HG02970 (cell line): ENCODE data around the gene ACTR5.
"Not testable (repeated sequence)": the region's sequence is repeated elsewhere in the genome, so short reads cannot be mapped to it uniquely, and the experiment has no call there.

Experiments used
- ATAC-seq: cut with Tn5 transposase; IDR thresholded peaks from one replicate; pipeline ENCODE4 v1.9.1; 2021; ENCODE audit warnings: mild to moderate bottlenecking, moderate library complexity, moderate number of reproducible peaks; ENCODE audit not compliant: unreplicated experiment, low FRiP score

ACTR5 gene

GRCh38 chr20:38762174-38762573 is 13.9 kb downstream of the ACTR5 start:
- no peak for ATAC-seq

GRCh38 chr20:38763616-38764015 is 15.4 kb downstream of the ACTR5 start:
- ATAC-seq, result no peak

DNA sequence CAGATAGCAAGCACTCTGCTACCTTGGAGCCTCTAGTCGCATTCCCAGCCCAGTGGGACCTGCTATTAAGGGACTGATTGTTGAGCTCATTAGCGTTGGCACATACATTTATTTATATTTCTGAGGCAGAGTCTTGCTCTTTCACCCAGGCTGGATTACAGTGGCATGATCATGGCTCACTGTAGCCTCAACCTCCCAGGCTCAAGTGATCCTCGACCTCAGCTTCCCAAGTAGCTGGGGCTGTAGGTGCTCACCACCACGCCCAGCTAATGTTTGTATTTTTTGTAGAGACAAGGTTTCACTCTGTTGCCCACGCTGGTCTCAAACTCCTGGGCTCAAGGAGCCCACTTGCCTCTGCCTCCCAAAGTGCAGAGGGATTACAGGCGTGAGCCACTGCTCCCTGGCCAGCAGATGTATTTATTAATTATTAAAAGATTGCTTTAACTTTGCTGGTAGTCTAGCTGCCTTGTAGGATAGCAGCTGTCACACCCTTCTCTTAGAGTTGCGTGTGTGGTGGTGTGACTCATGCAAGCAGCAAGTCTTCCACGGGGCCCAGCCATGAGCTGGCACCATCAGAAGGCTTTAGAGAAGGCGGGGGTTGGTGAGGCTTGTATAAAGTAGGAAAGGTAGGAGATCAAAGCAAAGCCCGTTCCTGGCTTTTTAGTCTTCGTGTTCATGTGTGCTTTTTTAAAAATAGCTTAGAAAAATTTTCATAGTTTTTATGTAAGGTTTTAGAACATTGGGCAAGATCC is 16.5 kb downstream of the ACTR5 start:
- no peak for ATAC-seq

DNA sequence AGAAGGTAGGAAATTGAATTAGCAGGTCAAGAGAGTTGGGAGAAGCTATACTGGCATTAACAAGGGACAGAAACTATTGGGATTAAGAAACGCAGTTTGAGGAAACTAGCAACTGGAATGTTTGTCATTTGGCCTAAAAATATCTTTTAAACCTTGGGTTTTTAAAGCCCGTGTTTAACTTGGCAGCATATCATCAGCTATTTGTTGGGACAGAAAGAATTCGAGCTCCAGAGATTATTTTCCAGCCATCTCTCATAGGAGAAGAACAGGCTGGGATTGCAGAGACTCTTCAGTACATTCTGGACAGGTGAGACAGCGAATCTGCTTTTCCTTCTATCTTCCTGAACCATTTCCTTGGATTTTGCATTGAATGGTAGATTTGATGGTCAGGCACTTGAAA is 17.8 kb downstream of the ACTR5 start:
- no peak for ATAC-seq

DNA sequence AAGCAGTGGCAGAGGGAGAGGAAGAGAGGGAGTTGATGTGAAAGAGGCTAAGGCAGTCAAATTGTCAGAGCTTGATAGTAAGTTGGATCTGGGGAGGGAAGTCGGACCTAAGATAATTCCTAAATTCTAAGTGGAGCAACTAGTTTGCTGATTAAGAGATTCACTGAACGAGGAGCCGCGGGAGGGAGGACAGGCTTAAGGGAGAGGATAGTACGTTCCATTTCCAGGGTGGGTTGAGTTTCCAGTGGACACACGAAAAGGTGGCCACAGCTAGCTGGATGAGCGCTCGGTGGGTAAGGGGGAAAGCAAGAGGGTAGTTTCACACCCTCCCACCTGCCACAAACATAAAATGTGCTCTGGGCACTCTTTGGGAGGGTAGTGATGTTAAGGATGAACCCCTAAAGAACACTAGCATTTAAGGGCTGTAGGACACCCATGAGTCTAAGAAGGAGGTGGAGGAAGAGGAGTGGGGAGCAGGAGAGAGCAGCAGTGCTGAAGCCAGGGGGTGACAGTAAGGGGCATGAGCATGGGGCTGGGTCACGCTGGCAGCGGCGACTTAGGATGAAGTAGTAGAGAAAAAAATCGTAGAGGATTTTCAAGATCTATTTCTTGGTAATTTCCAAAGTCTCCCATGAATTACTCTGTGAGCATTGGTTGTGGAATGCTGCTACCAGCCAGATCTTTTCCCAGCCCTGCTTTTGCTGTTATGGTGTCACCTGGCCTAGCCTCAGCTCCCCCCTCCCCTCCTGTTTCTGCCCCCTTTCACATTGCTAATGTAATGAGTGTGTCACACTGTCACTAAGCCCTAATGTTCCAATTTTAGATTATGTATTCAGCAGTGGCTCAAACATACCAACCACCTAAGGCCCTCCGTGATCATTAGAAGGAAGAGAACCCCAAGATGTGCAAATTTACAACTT is 21.4 kb downstream of the ACTR5 start:
- ATAC-seq, result no peak

- no peak for ATAC-seq
These were observed 22.3 kb downstream of the ACTR5 start for GRCh38 chr20:38770546-38770945.

GRCh38 chr20:38770970-38771369 is 22.7 kb downstream of the ACTR5 start:
- ATAC-seq, result no peak

GRCh38 chr20:38771621-38772020 is 23.4 kb downstream of the ACTR5 start:
- no peak for ATAC-seq

GRCh38 chr20:38774167-38774566 is 25.9 kb downstream of the ACTR5 start:
- no peak for ATAC-seq

DNA sequence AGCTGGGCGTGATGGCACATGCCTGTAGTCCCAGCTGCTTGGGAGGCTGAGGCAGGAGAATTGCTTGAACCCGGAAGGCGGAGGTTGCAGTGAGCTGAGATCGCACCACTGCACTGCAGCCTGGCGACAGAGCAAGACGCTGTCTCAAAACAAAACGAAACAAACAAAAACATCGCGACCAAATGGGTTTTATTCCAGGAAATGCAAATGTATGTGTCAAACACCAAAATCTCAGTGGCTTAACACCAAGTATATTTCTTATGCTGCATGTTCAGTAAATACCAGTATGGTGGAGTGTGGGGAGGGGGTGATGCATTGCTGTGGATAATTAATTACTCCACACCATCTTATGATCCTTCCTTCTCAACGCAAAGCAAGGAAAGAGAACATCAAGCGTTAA is 28.1 kb downstream of the ACTR5 start:
- ATAC-seq, result no peak

- ATAC-seq, result no peak
These were observed 31.2 kb downstream of the ACTR5 start for GRCh38 chr20:38779247-38780097.

DNA sequence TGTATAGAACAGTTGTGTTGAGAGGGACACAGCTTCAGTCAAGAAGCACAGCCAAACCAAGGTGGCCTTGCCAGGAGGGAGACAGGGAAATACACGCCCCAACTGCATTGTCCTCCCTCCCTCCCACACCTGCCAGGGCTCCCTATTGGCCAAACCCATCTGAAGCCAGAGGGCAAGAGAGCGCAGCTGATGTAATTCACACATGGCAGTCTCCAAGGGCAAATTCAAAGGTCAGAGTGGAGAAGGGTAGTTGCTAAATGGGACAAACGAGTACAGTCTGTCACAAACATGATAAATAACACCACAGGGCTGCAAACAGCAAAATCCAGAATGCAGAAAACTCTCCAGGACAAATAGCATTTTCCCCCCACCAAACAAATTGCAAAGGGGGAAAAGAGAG is 34.0 kb downstream of the ACTR5 start:
- ATAC-seq, result no peak

GRCh38 chr20:38787870-38788269 is 39.6 kb downstream of the ACTR5 start:
- ATAC-seq, result no peak

GRCh38 chr20:38789503-38790199 is 41.4 kb downstream of the ACTR5 start:
- ATAC-seq, result no peak

- ATAC-seq, result no peak
These were observed 42.2 kb downstream of the ACTR5 start for GRCh38 chr20:38790200-38791053.

- ATAC-seq, result no peak
These were observed 43.0 kb downstream of the ACTR5 start for GRCh38 chr20:38791291-38791690.

DNA sequence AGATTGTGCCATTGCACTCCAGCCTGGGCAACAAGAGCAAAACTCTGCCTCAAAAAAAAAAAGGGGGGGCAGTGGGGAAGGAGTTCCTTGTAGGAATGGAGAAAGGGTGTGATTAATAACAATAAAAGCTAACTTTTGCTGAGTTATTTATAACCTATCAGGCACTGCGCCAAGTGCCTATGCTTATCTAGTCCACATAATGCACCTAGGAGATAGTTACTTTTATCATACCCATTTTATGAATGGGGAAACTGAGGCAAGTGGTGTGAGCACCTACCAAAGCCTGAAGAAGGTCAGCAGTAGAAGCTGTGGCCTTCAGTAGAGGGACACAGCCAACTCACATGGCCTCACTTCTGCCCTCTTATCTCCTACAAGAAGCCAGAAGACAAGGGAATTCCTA is 43.7 kb downstream of the ACTR5 start:
- ATAC-seq, result no peak

DNA sequence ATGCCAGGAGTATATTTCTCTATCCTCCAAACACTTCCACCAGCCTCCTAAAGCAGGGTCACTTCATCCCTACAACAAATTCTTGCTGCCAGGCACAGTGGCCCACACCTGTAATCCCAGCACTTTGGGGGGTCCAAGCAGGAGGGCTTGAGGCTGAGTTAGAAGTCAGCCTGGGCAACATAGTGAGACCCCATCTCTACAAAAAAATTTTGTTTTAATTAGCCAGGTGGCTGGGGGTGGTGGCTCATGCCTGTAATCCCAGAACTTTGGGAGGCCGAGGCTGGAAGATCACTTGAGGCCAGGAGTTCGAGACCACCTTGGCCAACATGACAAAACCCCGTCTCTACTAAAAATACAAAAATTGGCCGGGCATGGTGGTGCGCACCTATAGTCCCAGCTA is 45.8 kb downstream of the ACTR5 start:
- ATAC-seq, result not testable (repeated sequence)

- no peak for ATAC-seq
These were observed 50.0 kb downstream of the ACTR5 start for GRCh38 chr20:38798266-38798665.
